Liver (tissue), 9 donors: Measurements from ENCODE around the gene POU3F3. TPM values are rescaled to one million over a fixed set of nuclear protein-coding genes. Genes with fewer than 3 reads are reported as not detected.

Experiments used
- DNase-seq: peaks from one replicate; pipeline ENCODE4 v3.0.0-alpha.2; 2017; ENCODE audit warnings: low spot score
- H3K27ac ChIP-seq, 2 donors: one replicate each; pipeline ENCODE4 v1.7.0; 2013; ENCODE audit warnings: inconsistent platforms in 2 of 2, low read length in 2 of 2, control low read depth in 1 of 2, low read depth in 1 of 2, mild to moderate bottlenecking in 1 of 2
- H3K27me3 ChIP-seq, 4 donors: one replicate each; pipeline versions ENCODE4 v1.6.1 to v1.7.0; 2013; ENCODE audit warnings: low read length in 3 of 4, inconsistent platforms in 1 of 4, mild to moderate bottlenecking in 1 of 4, moderate library complexity in 1 of 4; ENCODE audit not compliant: control insufficient read depth in 4 of 4, insufficient read depth in 4 of 4
- H3K36me3 ChIP-seq, 4 donors: one replicate each; pipeline versions ENCODE4 v1.6.1 to v1.7.0; 2013; ENCODE audit warnings: low read length in 3 of 4, mild to moderate bottlenecking in 3 of 4, low read depth in 1 of 4, moderate library complexity in 1 of 4; ENCODE audit not compliant: control insufficient read depth in 4 of 4, insufficient read depth in 3 of 4
- H3K4me1 ChIP-seq, 4 donors: one replicate each; pipeline versions ENCODE4 v1.6.1 to v1.7.0; 2013; ENCODE audit warnings: low read length in 3 of 4, mild to moderate bottlenecking in 3 of 4, moderate library complexity in 1 of 4; ENCODE audit not compliant: control insufficient read depth in 4 of 4, insufficient read depth in 4 of 4
- H3K4me3 ChIP-seq, 3 donors: one replicate each; pipeline versions ENCODE4 v1.6.1 to v1.7.0; 2013; ENCODE audit warnings: low read length in 3 of 3, control low read depth in 1 of 3, low read depth in 1 of 3, mild to moderate bottlenecking in 1 of 3
- H3K9ac ChIP-seq, 2 donors: one replicate each; pipeline ENCODE4 v1.7.0; 2013; ENCODE audit warnings: low read length in 2 of 2, mild to moderate bottlenecking in 2 of 2, moderate library complexity in 2 of 2, control low read depth in 1 of 2, low read depth in 1 of 2
- H3K9me3 ChIP-seq, 4 donors: one replicate each; pipeline versions ENCODE4 v1.6.1 to v1.7.0; 2013; ENCODE audit warnings: low read length in 3 of 4; ENCODE audit not compliant: control insufficient read depth in 4 of 4
- ATF3 ChIP-seq: IDR thresholded peaks from 2 replicates; pipeline ENCODE4 v1.6.1; 2016; ENCODE audit warnings: antibody characterized with exemption
- CTCF ChIP-seq: fragments of 150-350 bp; IDR thresholded peaks from 2 replicates; pipeline ENCODE4 v1.5.1; 2017; ENCODE audit warnings: improper control_type of control experiment, low read depth, low read length; ENCODE audit not compliant: missing input control
- EGR1 ChIP-seq, 2 donors: IDR thresholded peaks; 2 replicates each; pipeline ENCODE4 v1.6.1; 2016 to 2018; ENCODE audit warnings: antibody characterized with exemption in 2 of 2, low read depth in 2 of 2
- HNF4A ChIP-seq, 2 donors: conservative IDR thresholded peaks; 2 replicates each; pipeline ENCODE4 v1.6.1; 2016; ENCODE audit warnings: antibody characterized with exemption in 2 of 2, mild to moderate bottlenecking in 2 of 2
- HNF4G ChIP-seq: IDR thresholded peaks from 2 replicates; pipeline ENCODE4 v1.6.1; 2016; ENCODE audit warnings: antibody characterized with exemption
- JUND ChIP-seq, 2 donors: IDR thresholded peaks; 2 replicates each; pipeline ENCODE4 v1.6.1; 2016; ENCODE audit warnings: antibody characterized with exemption in 2 of 2
- MAX ChIP-seq: IDR thresholded peaks from 2 replicates; pipeline ENCODE4 v1.6.1; 2016; ENCODE audit warnings: antibody characterized with exemption
- NR2F2 ChIP-seq: IDR thresholded peaks from 2 replicates; pipeline ENCODE4 v1.6.1; 2016; ENCODE audit warnings: antibody characterized with exemption
- RAD21 ChIP-seq, 2 donors: IDR thresholded peaks; 2 replicates each; pipeline ENCODE4 v1.6.1; 2016; ENCODE audit warnings: antibody characterized with exemption in 2 of 2, mild to moderate bottlenecking in 2 of 2
- REST ChIP-seq: IDR thresholded peaks from 2 replicates; pipeline ENCODE4 v1.6.1; 2016; ENCODE audit warnings: antibody characterized with exemption, mild to moderate bottlenecking
- RXRA ChIP-seq, 2 donors: IDR thresholded peaks; 2 replicates each; pipeline ENCODE4 v1.6.1; 2017 to 2018; ENCODE audit warnings: antibody characterized with exemption in 2 of 2, mild to moderate bottlenecking in 1 of 2
- SP1 ChIP-seq: IDR thresholded peaks from 2 replicates; pipeline ENCODE4 v1.6.1; 2018; ENCODE audit warnings: antibody characterized with exemption, mild to moderate bottlenecking
- YY1 ChIP-seq: IDR thresholded peaks from 2 replicates; pipeline ENCODE4 v1.6.1; 2016; ENCODE audit warnings: antibody characterized with exemption, mild to moderate bottlenecking
- ZBTB33 ChIP-seq: IDR thresholded peaks from 2 replicates; pipeline ENCODE4 v1.6.1; 2016; ENCODE audit warnings: antibody characterized with exemption
- WGBS: extraction: QIAGEN DNeasy Blood & Tissue Kit; methylation state at CpG from one replicate; pipeline ENCODE4 v1.1.7; 2013; 5-methylcytosine and 5-hydroxymethylcytosine counted together
- polyA plus RNA-seq, 2 donors: library from polyadenylated mRNA; stranded (reverse) in 1 of 2; unstranded in 1 of 2; fragments of 200-250 nt in 1 of 2; fragments of >200 nt in 1 of 2; fragmentation: Nextera tagmentation in 1 of 2; extraction: Ambion mirVana in 1 of 2; gene quantifications; one replicate each; pipeline versions ENCODE4 v1.2.1 to v1.2.3, GENCODE V29; 2013 to 2015
- total RNA-seq, 2 donors: library from RNA; depleted of rRNA; stranded (reverse); fragments of >200 nt; gene quantifications; one replicate each; pipeline ENCODE4 v1.2.3, GENCODE V29; 2014
- donor health status: healthy.
- donor health status: healthy.
- donor health status: healthy.
- donor health status: healthy.
- donor health status: healthy.

Gene POU3F3
- total and polyA plus RNA-seq, 4 donors, result not detected

- WGBS, result 61% methylated on average over 1 of the region's 1 CpG
- Histone ChIP-seq H3K9ac (no peak overlapping the region), H3K36me3 (no peaks in the 10 kb centered on the region), H3K27ac (no peak overlapping the region), H3K4me3 (no peak overlapping the region), H3K9me3 (peaks cover 0 to 2% (median under 1%) of the 10 kb centered on the region in 4 donors), H3K27me3 (no peaks in the 10 kb centered on the region), H3K4me1 (no peaks in the 10 kb centered on the region)
- DNase-seq, result no peak
- TF ChIP-seq HNF4G (no peak), NR2F2 (no peak), HNF4A (conservative IDR thresholded peaks at IDR 0.05) (no peak), REST (no peak), ATF3 (no peak)
Observed at GRCh38 chr2:104812286-104812685, 41.6 kb upstream of the POU3F3 start.

- no peak overlapping the region for H3K27ac ChIP-seq
- no peaks in the 10 kb centered on the region for H3K36me3 ChIP-seq
- no peak overlapping the region for H3K9ac ChIP-seq
- DNase-seq, result no peak
- TF ChIP-seq EGR1 (IDR thresholded peaks at IDR 0.05; ENCODE audit: low read depth in 2 of 2) (no peak), RXRA (IDR thresholded peaks at IDR 0.05) (no peak), RAD21 (IDR thresholded peaks at IDR 0.05) (no peak), YY1 (no peak), NR2F2 (no peak), ZBTB33 (no peak), ATF3 (no peak), HNF4G (no peak), MAX (no peak), REST (no peak), SP1 (no peak), JUND (IDR thresholded peaks at IDR 0.05) (no peak), HNF4A (conservative IDR thresholded peaks at IDR 0.05) (no peak), CTCF (no peak)
- H3K4me1 ChIP-seq, result no peaks in the 10 kb centered on the region
- 83% methylated on average over 5 of the region's 5 CpGs for WGBS
- peaks cover 0 to 3% (median 0%) of the 10 kb centered on the region in 4 donors for H3K27me3 ChIP-seq
- H3K4me3 ChIP-seq, result no peak overlapping the region
- H3K9me3 ChIP-seq, result no peaks in the 10 kb centered on the region
Observed at GRCh38 chr2:104816143-104816542, 37.8 kb upstream of the POU3F3 start.
